ENCODE results near the gene MCCC1.
"Not testable (repeated sequence)": the region's sequence is repeated elsewhere in the genome, so short reads cannot be mapped to it uniquely, and the experiment has no call there.

Gene MCCC1

GRCh38 chr3:183101040-183101439 is 1.7 kb upstream of the MCCC1 start:
- not testable (repeated sequence) for DNase-seq

GRCh38 chr3:183100376-183100775 is 1.1 kb upstream of the MCCC1 start:
- no peak for DNase-seq

GRCh38 chr3:183099838-183100204 is 525 bp upstream of the MCCC1 start:
- DNase-seq = no peak

GRCh38 chr3:183098536-183099025 is 715 bp downstream of the MCCC1 start:
- DNase-seq = no peak

- DNase-seq = no peak
These were observed 4.6 kb downstream of the MCCC1 start for GRCh38 chr3:183094711-183095110.

GRCh38 chr3:183092256-183092655 is 7.0 kb downstream of the MCCC1 start:
- no peak for DNase-seq

GRCh38 chr3:183087184-183087583 is 12.1 kb downstream of the MCCC1 start:
- no peak for DNase-seq

- DNase-seq = no peak
These were observed 13.5 kb downstream of the MCCC1 start for GRCh38 chr3:183085634-183086390.

- DNase-seq = no peak
These were observed 16.9 kb downstream of the MCCC1 start for GRCh38 chr3:183082355-183082915.

GRCh38 chr3:183081459-183082183 is 17.7 kb downstream of the MCCC1 start:
- DNase-seq = no peak

- DNase-seq = no peak
These were observed 18.7 kb downstream of the MCCC1 start for GRCh38 chr3:183080628-183081027.

GRCh38 chr3:183074881-183075280 is 24.4 kb downstream of the MCCC1 start:
- no peak for DNase-seq

GRCh38 chr3:183074261-183074660 is 25.0 kb downstream of the MCCC1 start:
- DNase-seq = no peak

GRCh38 chr3:183073839-183074238 is 25.5 kb downstream of the MCCC1 start:
- no peak for DNase-seq

GRCh38 chr3:183070892-183071291 is 28.4 kb downstream of the MCCC1 start:
- no peak for DNase-seq

- no peak for DNase-seq
These were observed 30.2 kb downstream of the MCCC1 start for GRCh38 chr3:183069086-183069485.

- not testable (repeated sequence) for DNase-seq
These were observed 32.4 kb downstream of the MCCC1 start for GRCh38 chr3:183066891-183067290.

- no peak for DNase-seq
These were observed 34.8 kb downstream of the MCCC1 start for GRCh38 chr3:183064475-183064874.

- DNase-seq = no peak
These were observed 37.7 kb downstream of the MCCC1 start for GRCh38 chr3:183061391-183062172.

- DNase-seq = no peak
These were observed 40.9 kb downstream of the MCCC1 start for GRCh38 chr3:183058351-183058750.

- no peak for DNase-seq
These were observed 48.6 kb downstream of the MCCC1 start for GRCh38 chr3:183050706-183051105.

- DNase-seq = no peak
These were observed 52.4 kb downstream of the MCCC1 start for GRCh38 chr3:183046883-183047282.

GRCh38 chr3:183044547-183045229 is 54.6 kb downstream of the MCCC1 start:
- DNase-seq = no peak

All from SHP77 (cell line).